AG04449 (cell line): ENCODE measurements around the gene IL6R.

Experiments used
- CTCF ChIA-PET: fragments of 350-600 bp; formaldehyde crosslinking; extraction: SDS; loops from one replicate; lab custom pipeline; 2021; ENCODE audit warnings: antibody characterized with exemption; lab: Yijun Ruan, JAX
- POLR2A ChIA-PET: fragments of 400-600, 350-600 bp; formaldehyde crosslinking; extraction: SDS; loops from one replicate; lab custom pipeline; 2020; ENCODE audit warnings: antibody characterized with exemption, inconsistent platforms; lab: Yijun Ruan, JAX
- DNase-seq: peaks from one replicate; pipeline ENCODE4 v3.0.0-alpha.2; 2010; ENCODE audit warnings: low read depth, low spot score
- H3K4me3 ChIP-seq: 2 replicates; pipeline ENCODE4 v1.5.1; 2011; ENCODE audit warnings: low read depth, mild to moderate bottlenecking, control low read depth, low read length
- CTCF ChIP-seq: IDR thresholded peaks from one replicate; pipeline ENCODE4 v1.5.1; 2011; ENCODE audit warnings: mild to moderate bottlenecking, moderate library complexity, low read length, control low read depth, inconsistent platforms; ENCODE audit not compliant: insufficient read depth; ENCODE audit errors: missing control alignments

Gene IL6R

GRCh38 chr1:154434346-154435085 is 29.4 kb downstream of the IL6R start:
- ChIA-PET POLR2A (no interaction called here), CTCF (no interaction called here)
- no peak for DNase-seq
- H3K4me3 ChIP-seq = no peak overlapping the region
- no peak for TF ChIP-seq CTCF

- ChIA-PET CTCF (no interaction called here), POLR2A (no interaction called here)
- TF ChIP-seq CTCF = no peak
- DNase-seq = no peak
- no peak overlapping the region for H3K4me3 ChIP-seq
Measured at GRCh38 chr1:154435599-154436200, 30.6 kb downstream of the IL6R start.

GRCh38 chr1:154436433-154436832 is 31.3 kb downstream of the IL6R start:
- CTCF ChIA-PET = no interaction called here
- no peak for DNase-seq
- no peak for TF ChIP-seq CTCF
- POLR2A ChIA-PET = no interaction called here
- H3K4me3 ChIP-seq = no peak overlapping the region

GRCh38 chr1:154440036-154440804 is 35.1 kb downstream of the IL6R start:
- CTCF ChIA-PET = interaction anchor here (0.7 kb wide), 1 partner anchor 13 kb away, joined by 3 read pairs; no protein-coding TSS in a partner anchor
- no peak for TF ChIP-seq CTCF

GRCh38 chr1:154441241-154441888 is 36.2 kb downstream of the IL6R start:
- POLR2A ChIA-PET = no interaction called here
- CTCF ChIA-PET = interaction anchor here (0.7 to 2.2 kb wide), 4 partner anchors 9 to 106 kb away, joined by 3 to 8 read pairs (median 6); no protein-coding TSS in a partner anchor
- no peak for DNase-seq
- no peak for TF ChIP-seq CTCF
- H3K4me3 ChIP-seq = no peak overlapping the region

More at GRCh38 chr1:154440036-154440804, 35.1 kb downstream of the IL6R start:
- DNase-seq = no peak
- H3K4me3 ChIP-seq = no peak overlapping the region
- POLR2A ChIA-PET = no interaction called here
